C4-2B (cell line): ENCODE results near the gene ABCB11.

ENCODE experiments used
- H3K27ac ChIP-seq: fragments of 450-650 bp; 2 replicates; pipeline ENCODE4 v1.5.1; 2017
- CTCF ChIP-seq: fragments of 450-650 bp; conservative IDR thresholded peaks from 2 replicates; pipeline ENCODE4 v1.5.1; 2017; ENCODE audit warnings: mild to moderate bottlenecking
- ZFX ChIP-seq: fragments of 450-650 bp; IDR thresholded peaks from 2 replicates; pipeline ENCODE4 v1.6.1; 2017

The ABCB11 gene

GRCh38 chr2:168986398-168986943, 44.7 kb downstream of the ABCB11 start:
- H3K27ac ChIP-seq = no peak overlapping the region
- TF ChIP-seq CTCF (no peak), ZFX (no peak)

- no peak overlapping the region for H3K27ac ChIP-seq
- no peak for TF ChIP-seq ZFX
Observed at GRCh38 chr2:168981651-168982050, 49.5 kb downstream of the ABCB11 start.

- H3K27ac ChIP-seq = peak overlapping the region; percentile 29
- TF ChIP-seq ZFX (no peak), CTCF (no peak)
Observed at GRCh38 chr2:168978461-168978861, 52.7 kb downstream of the ABCB11 start.

GRCh38 chr2:168977608-168978007, 53.5 kb downstream of the ABCB11 start:
- H3K27ac ChIP-seq = no peak overlapping the region
- TF ChIP-seq CTCF = no peak
- no peak for TF ChIP-seq ZFX

GRCh38 chr2:168976034-168976654, 55.0 kb downstream of the ABCB11 start:
- H3K27ac ChIP-seq = no peak overlapping the region
- TF ChIP-seq ZFX (no peak), CTCF (no peak)

GRCh38 chr2:168974428-168974827, 56.7 kb downstream of the ABCB11 start:
- H3K27ac ChIP-seq = no peak overlapping the region
- TF ChIP-seq ZFX (no peak), CTCF (no peak)

GRCh38 chr2:168971261-168971660, 59.9 kb downstream of the ABCB11 start:
- TF ChIP-seq ZFX (no peak), CTCF (no peak)
- no peak overlapping the region for H3K27ac ChIP-seq

GRCh38 chr2:168970711-168971233, 60.4 kb downstream of the ABCB11 start:
- TF ChIP-seq CTCF = no peak
- no peak for TF ChIP-seq ZFX
- H3K27ac ChIP-seq = no peak overlapping the region
